ENCODE data around the gene CCDC78. TPM values are rescaled to one million over a fixed set of nuclear protein-coding genes. Genes with fewer than 3 reads are reported as not detected.

Gene CCDC78
- total and polyA plus RNA-seq, 2 of the 4 experiments (the other 2 are of a cell fraction) = 0.54 to 4.6 TPM

GRCh38 chr16:689175-689897, 36.9 kb downstream of the CCDC78 start:
- no peak overlapping the region for H4K91ac ChIP-seq (ENCODE audit: insufficient read depth, low read depth, low read length)
- peak overlapping the region; percentile 97 for H3K4me2 ChIP-seq (ENCODE audit: low read depth, low read length)
- DNase-seq = no peak
- H3K4me1 ChIP-seq (ENCODE audit: control insufficient read depth, insufficient read depth, low read length) = peaks cover 12% of the 10 kb centered on the region
- dilution Hi-C loops (cut with HindIII; ENCODE audit: low sequenced_read_pairs, unreplicated experiment) = no loop called here
- H2BK5ac ChIP-seq (ENCODE audit: low read depth, low read length, poor library complexity, severe bottlenecking) = no peak overlapping the region
- no peak overlapping the region for H3K18ac ChIP-seq (ENCODE audit: low read depth, low read length)
- CTCF ChIA-PET = no interaction called here
- H3K27ac ChIP-seq (ENCODE audit: insufficient read depth, low read length) = peak overlapping the region; percentile 86
- intact Hi-C loops (cut with micrococcal nuclease) = no loop called here
- H2AK9ac ChIP-seq (replicated peaks; ENCODE audit: low read depth, low read length, poor library complexity) = peak overlapping the region; percentile 48
- peak overlapping the region; percentile 96 for H2AFZ ChIP-seq (replicated peaks; ENCODE audit: low read length, poor library complexity)
- H2BK20ac ChIP-seq (ENCODE audit: low read depth, low read length) = no peak overlapping the region
- H3K36me3 ChIP-seq (ENCODE audit: control insufficient read depth, insufficient read depth, low read length) = peaks cover 22% of the 10 kb centered on the region
- WGBS, 2 experiments (ENCODE audit: extremely low coverage in 2 of 2, insufficient read length in 1 of 2) = 88% methylated on average over 18 of the region's 26 CpGs; no CpG with 5 or more reads in 1 of the 2 experiments
- no peaks in the 10 kb centered on the region; the same call in 1 of the 2 replicates for H3K9me3 ChIP-seq (ENCODE audit: control insufficient read depth, insufficient read depth, low read length)
- TF ChIP-seq ELK1 (IDR thresholded peaks at IDR 0.05; ENCODE audit: borderline replicate concordance, low read depth, low read length) = no peak
- no peak for TF ChIP-seq MAFK (IDR thresholded peaks at IDR 0.05; ENCODE audit: low read depth, low read length)
- no peak for TF ChIP-seq SMC3 (IDR thresholded peaks at IDR 0.05; ENCODE audit: low read depth, low read length)
- TF ChIP-seq RFX5 (IDR thresholded peaks at IDR 0.05; ENCODE audit: low read depth, low read length) = no peak
- no peak for TF ChIP-seq CTCF (conservative IDR thresholded peaks at IDR 0.05; ENCODE audit: low read depth, low read length)
- TF ChIP-seq RCOR1 (IDR thresholded peaks at IDR 0.05; ENCODE audit: insufficient replicate concordance, low read length) = no peak
- TF ChIP-seq CHD1 (IDR thresholded peaks at IDR 0.05; ENCODE audit: low read depth, low read length) = no peak
- TF ChIP-seq MXI1 (IDR thresholded peaks at IDR 0.05; ENCODE audit: borderline replicate concordance, low read depth, low read length) = no peak
- TF ChIP-seq BHLHE40 (IDR thresholded peaks at IDR 0.05; ENCODE audit: low read depth, low read length) = no peak
- no peak for TF ChIP-seq NFE2L2 (IDR thresholded peaks at IDR 0.05; ENCODE audit: low read depth, low read length)
- TF ChIP-seq POLR2A (IDR thresholded peaks at IDR 0.05; ENCODE audit: low read depth, low read length) = no peak
- TF ChIP-seq CEBPB (IDR thresholded peaks at IDR 0.05; ENCODE audit: low read depth, low read length) = no peak
- TF ChIP-seq MAZ (IDR thresholded peaks at IDR 0.05; ENCODE audit: borderline replicate concordance, low read depth, low read length) = no peak
- TF ChIP-seq USF2 (IDR thresholded peaks at IDR 0.05; ENCODE audit: low read depth, low read length) = no peak
- TF ChIP-seq FOS (IDR thresholded peaks at IDR 0.05; ENCODE audit: low read depth, low read length) = no peak
- peak overlapping the region; percentile 62 for H2AK5ac ChIP-seq (ENCODE audit: low read depth, low read length)
- ATAC-seq (ENCODE audit: low read depth) = no peak; the same call in 1 of the 2 replicates
- no TSS peak for BruUV-seq (replicated peaks)
- H3K9me1 ChIP-seq (ENCODE audit: insufficient read depth, low read length) = peaks cover 7% of the 10 kb centered on the region
- peaks cover 9 to 31% of the 10 kb centered on the region in 2 experiments; a peak in 3 of 4 replicates for H3K79me1 ChIP-seq (ENCODE audit: low read depth in 1 of 2, low read length in 2 of 2)
- H4K5ac ChIP-seq (ENCODE audit: low read depth, low read length) = peak overlapping the region; percentile 73
- no peak overlapping the region; the same call in 1 of the 2 replicates for H3K56ac ChIP-seq (ENCODE audit: extremely low read depth, insufficient read depth, low read length)
- H2BK120ac ChIP-seq (ENCODE audit: low read depth, low read length) = no peak overlapping the region
- H3K14ac ChIP-seq (replicated peaks; ENCODE audit: low read depth, low read length) = 0 out of 2 replicates have a peak overlapping the region, but pooled peaks have one; percentile 16
- peaks cover 22% of the 10 kb centered on the region for H3K27me3 ChIP-seq (ENCODE audit: control insufficient read depth, insufficient read depth, low read length)
- H4K20me1 ChIP-seq (ENCODE audit: insufficient read depth, low read length) = no peaks in the 10 kb centered on the region; the same call in 1 of the 2 replicates
- POLR2A ChIA-PET (ENCODE audit: unreplicated experiment) = no interaction called here
- H3K23ac ChIP-seq (ENCODE audit: low read depth, low read length) = no peak overlapping the region
- H2BK15ac ChIP-seq (ENCODE audit: low read depth, low read length) = no peak overlapping the region
- H3K9ac ChIP-seq (ENCODE audit: low read depth, low read length) = peak overlapping the region; percentile 84
- peak overlapping the region; percentile 68 to 84 for H4K8ac ChIP-seq (ENCODE audit: low read depth in 2 of 2, low read length in 2 of 2)
- H3K4ac ChIP-seq (ENCODE audit: low read depth, low read length) = peak overlapping the region; percentile 48
- peak overlapping the region; percentile 92 for H3K4me3 ChIP-seq (ENCODE audit: insufficient read depth, low read depth, low read length)
- in situ Hi-C loops (cut with MboI; ENCODE audit: low sequenced_read_pairs) = no loop called here

Measured in IMR-90 (cell line).